B cell (primary cell): ENCODE data around the gene PODNL1. TPM values are rescaled to one million over a fixed set of nuclear protein-coding genes. Genes with fewer than 3 reads are reported as not detected.

ENCODE experiments used
- ATAC-seq: fragments of 200-7000 bp; cut with Tn5 transposase; one replicate; pipeline ENCODE4 v1.10.0; 2021; ENCODE audit warnings: low read depth, mild to moderate bottlenecking, moderate number of reproducible peaks, moderate library complexity
- CTCF ChIA-PET: fragments of 350-600 bp; sonication (Branson Sonifier 250); formaldehyde crosslinking; loops from one replicate; lab custom pipeline; 2021; ENCODE audit warnings: antibody characterized with exemption, inconsistent platforms; lab: Charles Lee
- POLR2A ChIA-PET: fragments of 350-600 bp; sonication (Branson Sonifier 250); formaldehyde crosslinking; loops from one replicate; lab custom pipeline; 2021; ENCODE audit warnings: antibody characterized with exemption; lab: Charles Lee
- DNase-seq: peaks from one replicate; pipeline ENCODE4 v3.0.0; 2013
- H2AFZ ChIP-seq: 2 replicates; pipeline ENCODE4 v1.6.1; 2012; ENCODE audit warnings: mild to moderate bottlenecking, low read depth, low read length; ENCODE audit not compliant: insufficient read depth, poor library complexity, severe bottlenecking
- H3K27ac ChIP-seq, 2 donors: 1 replicate in 1 of 2; 2 replicates in 1 of 2; pipeline ENCODE4 v1.5.1; 2012 to 2013; ENCODE audit warnings: low read length in 2 of 2, mild to moderate bottlenecking in 2 of 2, moderate library complexity in 1 of 2
- H3K27me3 ChIP-seq, 4 experiments: fragments of 200-600 bp in 1 of 4; sonication (generic) in 1 of 4; replicated peaks in 1 of 4; 1 replicate in 2 of 4; 2 replicates in 2 of 4; pipeline versions ENCODE4 v1.6.1 to v1.7.0; 2013 to 2016; ENCODE audit warnings: low read length in 3 of 4, mild to moderate bottlenecking in 2 of 4, mixed read lengths in 1 of 4, moderate library complexity in 1 of 4; ENCODE audit not compliant: insufficient read depth in 4 of 4, control insufficient read depth in 3 of 4; ENCODE audit errors: control extremely low read depth in 1 of 4
- H3K36me3 ChIP-seq, 2 experiments: replicated peaks in 1 of 2; 1 replicate in 1 of 2; 2 replicates in 1 of 2; pipeline versions ENCODE4 v1.6.1 to v1.7.1; 2013; ENCODE audit warnings: low read length in 1 of 2; ENCODE audit not compliant: insufficient read depth in 2 of 2, control insufficient read depth in 1 of 2; ENCODE audit errors: control extremely low read depth in 1 of 2, extremely low read depth in 1 of 2
- H3K4me1 ChIP-seq, 2 donors: fragments of 200-600 bp in 1 of 2; sonication (generic) in 1 of 2; 1 replicate in 1 of 2; 2 replicates in 1 of 2; pipeline versions ENCODE4 v1.5.1 to v1.6.1; 2013 to 2017; ENCODE audit warnings: low read length in 2 of 2; ENCODE audit not compliant: control insufficient read depth in 2 of 2, insufficient read depth in 2 of 2
- H3K4me2 ChIP-seq: replicated peaks from 2 replicates; pipeline ENCODE3; 2012; ENCODE audit warnings: mild to moderate bottlenecking, low read depth, low read length; ENCODE audit not compliant: poor library complexity, severe bottlenecking
- H3K4me3 ChIP-seq, 5 experiments: fragments of 200-600 bp in 1 of 5; sonication (generic) in 1 of 5; 1 replicate in 3 of 5; 2 replicates in 2 of 5; pipeline versions ENCODE4 v1.5.1 to v1.7.0; 2011 to 2016; ENCODE audit warnings: low read length in 4 of 5, mild to moderate bottlenecking in 4 of 5, low read depth in 2 of 5, control low read depth in 1 of 5, moderate library complexity in 1 of 5; ENCODE audit not compliant: insufficient read depth in 1 of 5; ENCODE audit errors: control extremely low read depth in 1 of 5, extremely low read depth in 1 of 5
- H3K79me2 ChIP-seq: fragments of 200-600 bp; sonication (generic); one replicate; pipeline ENCODE4 v1.6.0; 2016; ENCODE audit warnings: low read length; ENCODE audit not compliant: control insufficient read depth, insufficient read depth
- H3K9ac ChIP-seq: fragments of 200-600 bp; sonication (generic); 2 replicates; pipeline ENCODE4 v1.6.1; 2017; ENCODE audit warnings: mild to moderate bottlenecking, low read length, moderate library complexity
- H3K9me3 ChIP-seq, 3 donors: one replicate each; pipeline versions ENCODE4 v1.6.1 to v1.7.1; 2013; ENCODE audit warnings: low read length in 2 of 3; ENCODE audit not compliant: control insufficient read depth in 2 of 3, insufficient read depth in 1 of 3; ENCODE audit errors: control extremely low read depth in 1 of 3
- H4K20me1 ChIP-seq: 2 replicates; pipeline ENCODE4 v1.6.0; 2012; ENCODE audit warnings: mild to moderate bottlenecking, low read length; ENCODE audit not compliant: insufficient read depth, control insufficient read depth, poor library complexity, severe bottlenecking
- H3K27ac Mint-ChIP-seq: one replicate; pipeline ENCODE4 v1.8.0; 2021; ENCODE audit warnings: mixed read lengths
- H3K27me3 Mint-ChIP-seq: one replicate; pipeline ENCODE4 v1.8.0; 2021; ENCODE audit warnings: mixed read lengths
- H3K4me1 Mint-ChIP-seq: one replicate; pipeline ENCODE4 v1.8.0; 2021; ENCODE audit warnings: mixed read lengths
- H3K4me3 Mint-ChIP-seq: one replicate; pipeline ENCODE4 v1.8.0; 2021; ENCODE audit warnings: mixed read lengths
- H3K9me3 Mint-ChIP-seq: one replicate; pipeline ENCODE4 v1.8.0; 2022; ENCODE audit warnings: mixed read lengths; ENCODE audit not compliant: insufficient read depth
- CTCF ChIP-seq: fragments of 200-600 bp; IDR thresholded peaks from one replicate; pipeline ENCODE4 v1.8.0; 2022; ENCODE audit warnings: antibody characterized with exemption, mild to moderate bottlenecking
- EZH2 ChIP-seq: IDR thresholded peaks from 2 replicates; pipeline ENCODE4 v1.6.1; 2012; ENCODE audit warnings: borderline replicate concordance, low read depth, mild to moderate bottlenecking, moderate library complexity, low read length; ENCODE audit not compliant: insufficient read depth, poor library complexity, severe bottlenecking
- WGBS: methylation state at CpG from one replicate; pipeline ENCODE4 v1.1.5; 2013; ENCODE audit warnings: missing lambda C conversion rate; ENCODE audit not compliant: insufficient coverage; 5-methylcytosine and 5-hydroxymethylcytosine counted together
- intact Hi-C: fragments of 100-400 bp; cut with micrococcal nuclease; formaldehyde crosslinking; loops from one replicate; pipeline ENCODE4 v1.10.0; 2022
- polyA plus RNA-seq: library from polyadenylated mRNA; depleted of rRNA; stranded (reverse); fragments of >200 nt; gene quantifications from 2 replicates; pipeline ENCODE4 v1.2.3, GENCODE V29; 2012
- total RNA-seq, 2 donors: library from RNA; stranded (reverse); fragments of 120-200 nt in 1 of 2; gene quantifications; 1 replicate in 1 of 2; 2 replicates in 1 of 2; pipeline versions ENCODE4 v1.2.3 to v1.2.4, GENCODE V29; 2013 to 2022

The PODNL1 gene
- total and polyA plus RNA-seq, 2 donors (not counting 1 experiment from before 2014, with no cell fraction given): not detected

GRCh38 chr19:13959962-13960862 is 22.0 kb upstream of the PODNL1 start:
- POLR2A ChIA-PET: interaction anchor here (0.7 to 1.2 kb wide), 2 partner anchors 72 to 73 kb away, joined by 3 to 4 read pairs; partner anchors contain the start of gene IL27RA
- ATAC-seq: peak; percentile 70
- H3K4me1 ChIP-seq: no peaks in the 10 kb centered on the region
- no peak overlapping the region for H3K9ac ChIP-seq
- Mint-ChIP-seq H3K27ac (peak overlapping the region; percentile 41), H3K27me3 (no peaks in the 10 kb centered on the region), H3K4me3 (no peak overlapping the region), H3K9me3 (no peaks in the 10 kb centered on the region), H3K4me1 (no peaks in the 10 kb centered on the region)
- H3K4me3 ChIP-seq: no peak overlapping the region
- intact Hi-C loops: loop anchor here (2.0 kb wide), 1 partner anchor 27 kb away; no protein-coding TSS in a partner anchor
- DNase-seq: peak; percentile 45
- no peak overlapping the region for H3K4me2 ChIP-seq
- peak; percentile 28 for TF ChIP-seq CTCF
- TF ChIP-seq EZH2: no peak
- H3K27ac ChIP-seq: no peak overlapping the region
- H3K9me3 ChIP-seq: peaks cover 0 to 3% (median 0%) of the 10 kb centered on the region in 3 donors
- no peaks in the 10 kb centered on the region for H3K27me3 ChIP-seq
- H3K79me2 ChIP-seq: no peaks in the 10 kb centered on the region
- H2AFZ ChIP-seq: no peak overlapping the region
- WGBS: 95% methylated on average over 27 of the region's 27 CpGs
- H3K36me3 ChIP-seq: peaks cover 0 to 64% of the 10 kb centered on the region in 2 experiments
- H4K20me1 ChIP-seq: peaks cover 29% of the 10 kb centered on the region
- CTCF ChIA-PET: interaction anchor here (1.2 to 2.6 kb wide), 4 partner anchors 25 to 88 kb away, joined by 3 to 16 read pairs (median 8); partner anchors contain the start of gene IL27RA
